ENCODE data around the gene IGSF21.

GRCh38 chr1:18124977-18125376 is 17.4 kb downstream of the IGSF21 start:
- TF ChIP-seq CTCF (IDR thresholded peaks at IDR 0.05; ENCODE audit: insufficient read depth, low read length) (no peak), GABPA (IDR thresholded peaks at IDR 0.05; ENCODE audit: low read depth) (no peak), POLR2AphosphoS5 (IDR thresholded peaks at IDR 0.05; ENCODE audit: low read depth) (no peak)
- TF ChIP-seq, protein P1, sequence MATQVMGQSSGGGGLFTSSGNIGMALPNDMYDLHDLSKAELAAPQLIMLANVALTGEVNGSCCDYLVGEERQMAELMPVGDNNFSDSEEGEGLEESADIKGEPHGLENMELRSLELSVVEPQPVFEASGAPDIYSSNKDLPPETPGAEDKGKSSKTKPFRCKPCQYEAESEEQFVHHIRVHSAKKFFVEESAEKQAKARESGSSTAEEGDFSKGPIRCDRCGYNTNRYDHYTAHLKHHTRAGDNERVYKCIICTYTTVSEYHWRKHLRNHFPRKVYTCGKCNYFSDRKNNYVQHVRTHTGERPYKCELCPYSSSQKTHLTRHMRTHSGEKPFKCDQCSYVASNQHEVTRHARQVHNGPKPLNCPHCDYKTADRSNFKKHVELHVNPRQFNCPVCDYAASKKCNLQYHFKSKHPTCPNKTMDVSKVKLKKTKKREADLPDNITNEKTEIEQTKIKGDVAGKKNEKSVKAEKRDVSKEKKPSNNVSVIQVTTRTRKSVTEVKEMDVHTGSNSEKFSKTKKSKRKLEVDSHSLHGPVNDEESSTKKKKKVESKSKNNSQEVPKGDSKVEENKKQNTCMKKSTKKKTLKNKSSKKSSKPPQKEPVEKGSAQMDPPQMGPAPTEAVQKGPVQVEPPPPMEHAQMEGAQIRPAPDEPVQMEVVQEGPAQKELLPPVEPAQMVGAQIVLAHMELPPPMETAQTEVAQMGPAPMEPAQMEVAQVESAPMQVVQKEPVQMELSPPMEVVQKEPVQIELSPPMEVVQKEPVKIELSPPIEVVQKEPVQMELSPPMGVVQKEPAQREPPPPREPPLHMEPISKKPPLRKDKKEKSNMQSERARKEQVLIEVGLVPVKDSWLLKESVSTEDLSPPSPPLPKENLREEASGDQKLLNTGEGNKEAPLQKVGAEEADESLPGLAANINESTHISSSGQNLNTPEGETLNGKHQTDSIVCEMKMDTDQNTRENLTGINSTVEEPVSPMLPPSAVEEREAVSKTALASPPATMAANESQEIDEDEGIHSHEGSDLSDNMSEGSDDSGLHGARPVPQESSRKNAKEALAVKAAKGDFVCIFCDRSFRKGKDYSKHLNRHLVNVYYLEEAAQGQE (IDR thresholded peaks at IDR 0.05; ENCODE audit: insufficient replicate concordance, low read depth), result no peak
